22Rv1 (cell line): ENCODE measurements around the gene DCXR.

ENCODE experiments used
- H3K27ac ChIP-seq: fragments of 450-650 bp; 2 replicates; pipeline ENCODE4 v1.5.1; 2017
- ZFX ChIP-seq: fragments of 450-650 bp; IDR thresholded peaks from 2 replicates; pipeline ENCODE4 v1.6.1; 2017; ENCODE audit warnings: antibody characterized with exemption, borderline replicate concordance
- TF ChIP-seq, protein P1 (sequence below): fragments of 450-650 bp; IDR thresholded peaks from 2 replicates; pipeline ENCODE4 v1.5.1; 2017; ENCODE audit warnings: mild to moderate bottlenecking

DCXR gene

GRCh38 chr17:82003411-82004381 lies 33.8 kb downstream of the DCXR start:
- no peak for TF ChIP-seq ZFX
- TF ChIP-seq, protein P1, sequence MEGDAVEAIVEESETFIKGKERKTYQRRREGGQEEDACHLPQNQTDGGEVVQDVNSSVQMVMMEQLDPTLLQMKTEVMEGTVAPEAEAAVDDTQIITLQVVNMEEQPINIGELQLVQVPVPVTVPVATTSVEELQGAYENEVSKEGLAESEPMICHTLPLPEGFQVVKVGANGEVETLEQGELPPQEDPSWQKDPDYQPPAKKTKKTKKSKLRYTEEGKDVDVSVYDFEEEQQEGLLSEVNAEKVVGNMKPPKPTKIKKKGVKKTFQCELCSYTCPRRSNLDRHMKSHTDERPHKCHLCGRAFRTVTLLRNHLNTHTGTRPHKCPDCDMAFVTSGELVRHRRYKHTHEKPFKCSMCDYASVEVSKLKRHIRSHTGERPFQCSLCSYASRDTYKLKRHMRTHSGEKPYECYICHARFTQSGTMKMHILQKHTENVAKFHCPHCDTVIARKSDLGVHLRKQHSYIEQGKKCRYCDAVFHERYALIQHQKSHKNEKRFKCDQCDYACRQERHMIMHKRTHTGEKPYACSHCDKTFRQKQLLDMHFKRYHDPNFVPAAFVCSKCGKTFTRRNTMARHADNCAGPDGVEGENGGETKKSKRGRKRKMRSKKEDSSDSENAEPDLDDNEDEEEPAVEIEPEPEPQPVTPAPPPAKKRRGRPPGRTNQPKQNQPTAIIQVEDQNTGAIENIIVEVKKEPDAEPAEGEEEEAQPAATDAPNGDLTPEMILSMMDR: no peak
- no peak overlapping the region for H3K27ac ChIP-seq

GRCh38 chr17:82001571-82002056 lies 35.9 kb downstream of the DCXR start:
- TF ChIP-seq, protein P1: no peak
- TF ChIP-seq ZFX: no peak
- H3K27ac ChIP-seq: no peak overlapping the region

GRCh38 chr17:82000803-82001570 lies 36.5 kb downstream of the DCXR start:
- TF ChIP-seq ZFX: no peak
- TF ChIP-seq, protein P1: no peak
- no peak overlapping the region for H3K27ac ChIP-seq

DNA sequence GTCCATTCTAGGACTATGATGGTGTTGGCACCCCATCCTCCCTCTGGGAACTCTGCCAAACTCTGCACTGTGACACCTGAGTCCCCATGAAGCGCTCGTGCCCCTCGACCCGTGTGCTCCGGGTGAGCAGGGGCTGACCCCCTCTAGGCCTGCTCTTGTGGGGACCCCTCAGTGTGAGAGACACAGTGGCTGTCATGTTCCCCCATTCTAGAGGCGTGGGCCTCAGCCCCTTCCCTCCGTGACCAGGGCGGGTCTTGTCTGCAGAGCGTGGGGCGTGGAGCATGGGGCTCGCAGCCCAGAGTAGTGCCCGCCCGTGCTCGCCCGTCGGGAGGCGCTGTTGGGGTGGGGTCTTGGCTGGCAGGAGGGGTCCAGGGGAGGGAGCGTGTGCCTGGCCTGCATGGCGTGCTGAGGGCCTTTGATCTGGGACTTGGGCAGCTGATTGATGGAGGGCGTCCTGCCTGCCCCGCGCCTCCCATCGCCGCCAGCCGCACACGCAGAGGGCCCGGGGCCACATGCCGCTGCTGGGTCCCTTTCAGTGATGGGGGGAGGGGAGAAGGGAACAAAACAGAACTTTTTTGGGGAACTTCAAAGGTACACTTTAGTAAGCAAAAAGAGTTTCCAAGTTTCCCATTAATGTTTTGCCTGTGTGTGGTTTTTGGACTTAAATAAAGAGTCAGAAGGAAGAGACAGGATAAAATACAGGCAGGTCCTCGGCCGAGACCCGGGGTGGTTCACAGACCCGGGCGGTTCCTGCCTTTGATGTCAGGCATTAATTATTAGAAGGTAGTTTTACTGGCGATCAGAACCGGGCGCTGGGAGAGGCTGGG lies 37.3 kb downstream of the DCXR start:
- no peak overlapping the region for H3K27ac ChIP-seq
- no peak for TF ChIP-seq ZFX
- TF ChIP-seq, protein P1: no peak

GRCh38 chr17:81999587-81999975 lies 37.9 kb downstream of the DCXR start:
- no peak for TF ChIP-seq ZFX
- TF ChIP-seq, protein P1: no peak
- no peak overlapping the region for H3K27ac ChIP-seq

DNA sequence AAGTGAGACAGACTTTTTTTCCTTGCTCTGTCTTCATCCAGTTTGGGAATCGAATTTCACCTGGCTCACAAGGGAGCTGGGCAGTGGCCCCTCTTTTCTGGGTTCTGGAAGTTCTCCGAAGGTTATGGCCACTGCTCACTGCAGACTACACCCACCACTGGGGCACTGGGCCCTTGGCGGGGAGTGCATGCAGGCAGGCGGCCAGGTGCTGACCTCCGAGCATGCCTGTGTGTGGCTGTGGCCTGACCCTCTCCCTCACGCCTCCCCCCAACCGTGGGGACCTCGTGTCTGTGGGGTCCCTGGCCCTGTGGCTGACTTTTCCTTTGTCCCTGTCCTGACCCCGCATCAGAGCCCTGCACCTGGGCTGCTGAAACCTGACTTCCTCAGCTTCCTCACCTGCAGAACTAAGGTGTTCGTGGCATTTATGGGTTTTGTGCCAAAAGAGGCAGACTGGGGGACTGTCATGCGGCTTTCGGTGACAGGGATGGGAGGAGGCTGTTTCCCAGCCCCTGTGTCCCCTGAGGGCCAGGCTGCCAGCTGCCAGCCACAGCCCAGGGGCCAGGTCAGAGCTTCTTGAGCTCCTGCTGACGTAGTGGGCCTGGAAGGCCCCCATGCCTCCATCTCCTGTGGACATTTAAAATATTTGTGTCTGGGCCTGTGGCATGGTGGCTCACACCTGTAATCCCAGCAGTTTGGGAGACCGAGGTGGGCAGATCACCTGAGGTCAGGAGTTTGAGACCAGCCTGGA lies 38.6 kb downstream of the DCXR start:
- no peak overlapping the region for H3K27ac ChIP-seq
- no peak for TF ChIP-seq ZFX
- TF ChIP-seq, protein P1: no peak
